ENCODE results near the gene ARHGEF33.

ARHGEF33 gene

DNA sequence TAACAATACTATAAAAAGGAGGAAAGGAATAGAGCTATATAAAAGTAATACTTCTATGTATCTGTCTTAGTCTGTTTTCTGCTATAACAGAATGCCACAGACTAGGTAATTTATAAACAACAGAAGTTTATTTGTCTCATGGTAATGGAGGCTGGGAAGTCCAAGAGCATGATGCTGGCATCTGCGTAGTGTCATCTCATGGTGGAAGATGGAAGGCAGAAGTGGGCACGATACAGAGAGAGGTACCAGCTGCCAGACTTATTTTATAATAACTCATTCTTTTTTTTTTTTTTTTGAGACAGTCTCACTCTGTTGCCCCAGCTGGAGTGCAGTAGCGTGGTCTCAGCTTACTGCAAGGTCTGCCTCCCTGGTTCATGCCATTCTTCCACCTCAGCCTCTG lies 18.2 kb upstream of the ARHGEF33 start:
- no peak overlapping the region for H3K4me3 ChIP-seq (ENCODE audit: low read depth, low read length)
- TF ChIP-seq, protein P1, sequence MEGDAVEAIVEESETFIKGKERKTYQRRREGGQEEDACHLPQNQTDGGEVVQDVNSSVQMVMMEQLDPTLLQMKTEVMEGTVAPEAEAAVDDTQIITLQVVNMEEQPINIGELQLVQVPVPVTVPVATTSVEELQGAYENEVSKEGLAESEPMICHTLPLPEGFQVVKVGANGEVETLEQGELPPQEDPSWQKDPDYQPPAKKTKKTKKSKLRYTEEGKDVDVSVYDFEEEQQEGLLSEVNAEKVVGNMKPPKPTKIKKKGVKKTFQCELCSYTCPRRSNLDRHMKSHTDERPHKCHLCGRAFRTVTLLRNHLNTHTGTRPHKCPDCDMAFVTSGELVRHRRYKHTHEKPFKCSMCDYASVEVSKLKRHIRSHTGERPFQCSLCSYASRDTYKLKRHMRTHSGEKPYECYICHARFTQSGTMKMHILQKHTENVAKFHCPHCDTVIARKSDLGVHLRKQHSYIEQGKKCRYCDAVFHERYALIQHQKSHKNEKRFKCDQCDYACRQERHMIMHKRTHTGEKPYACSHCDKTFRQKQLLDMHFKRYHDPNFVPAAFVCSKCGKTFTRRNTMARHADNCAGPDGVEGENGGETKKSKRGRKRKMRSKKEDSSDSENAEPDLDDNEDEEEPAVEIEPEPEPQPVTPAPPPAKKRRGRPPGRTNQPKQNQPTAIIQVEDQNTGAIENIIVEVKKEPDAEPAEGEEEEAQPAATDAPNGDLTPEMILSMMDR (IDR thresholded peaks at IDR 0.05; ENCODE audit: control insufficient read depth, extremely low read depth, insufficient read depth) = no peak

GRCh38 chr2:38873763-38874162 lies 15.9 kb upstream of the ARHGEF33 start:
- no peak overlapping the region for H3K4me3 ChIP-seq (ENCODE audit: low read depth, low read length)
- no peak for DNase-seq (ENCODE audit: low read depth)
- TF ChIP-seq, protein P1 (IDR thresholded peaks at IDR 0.05; ENCODE audit: control insufficient read depth, extremely low read depth, insufficient read depth) = no peak

More for the DNA sequence above, 18.2 kb upstream of the ARHGEF33 start:
- no peak for DNase-seq (ENCODE audit: low read depth)

DNA sequence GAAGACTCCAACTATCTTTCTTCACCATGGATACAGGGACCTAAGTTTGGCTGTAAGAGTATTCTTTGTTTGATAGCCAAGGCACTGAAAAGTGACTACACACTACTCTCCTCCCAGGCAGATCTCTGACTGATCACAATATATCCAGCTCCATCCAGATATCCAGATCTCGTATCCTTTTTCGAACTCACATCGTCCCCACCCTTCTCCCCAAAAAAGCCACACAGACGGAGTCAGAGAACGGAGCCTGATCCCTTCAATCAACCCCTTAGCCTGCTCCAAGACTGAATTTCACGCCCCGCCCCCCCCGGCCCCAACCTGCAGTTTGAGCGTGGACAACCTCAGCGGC lies 14.5 kb upstream of the ARHGEF33 start:
- no peak for DNase-seq (ENCODE audit: low read depth)
- peak overlapping the region; percentile 80 for H3K4me3 ChIP-seq (ENCODE audit: low read depth, low read length)
- TF ChIP-seq, protein P1 (IDR thresholded peaks at IDR 0.05; ENCODE audit: control insufficient read depth, extremely low read depth, insufficient read depth) = no peak

DNA sequence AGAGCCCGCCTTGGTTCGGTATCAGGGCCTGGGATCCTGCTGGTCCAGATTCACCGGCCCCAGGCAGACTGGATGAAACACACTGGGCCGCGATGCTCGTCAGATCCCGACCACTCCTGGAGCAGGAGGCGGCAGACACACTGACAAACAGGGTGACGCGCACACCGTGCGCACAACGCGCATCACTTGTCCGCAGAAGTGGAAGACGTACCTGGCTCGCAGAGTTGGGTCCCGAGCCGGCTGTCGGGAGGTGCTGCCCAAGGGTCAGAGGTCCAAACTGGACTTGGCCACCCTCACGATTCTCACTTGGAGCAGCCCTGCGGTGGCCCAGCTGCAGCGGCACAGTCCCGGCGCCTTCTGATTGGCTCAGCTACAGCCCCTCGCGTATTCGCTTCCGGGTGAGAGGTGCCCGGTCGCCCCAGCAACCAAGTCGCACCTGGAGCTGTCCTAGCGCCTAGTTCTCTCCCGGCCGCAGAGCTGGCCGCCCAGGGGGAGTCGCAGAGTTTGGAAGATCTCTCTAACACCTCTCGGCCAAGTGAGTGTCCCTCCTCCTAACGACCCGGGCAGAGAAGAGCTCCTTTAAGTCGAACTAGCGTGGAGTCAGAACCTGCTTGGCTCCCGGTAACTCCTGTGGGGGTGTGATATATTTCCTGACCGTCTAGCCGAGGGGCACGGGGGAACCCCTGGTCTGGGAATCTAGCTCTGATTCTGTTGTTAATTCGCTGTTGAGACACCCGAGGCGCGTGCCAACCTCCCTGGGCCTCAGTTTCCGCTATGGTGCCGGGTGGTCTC lies 13.9 kb upstream of the ARHGEF33 start, which contains the start of the genes DHX57 and MORN2:
Gene DHX57, minus strand, starts transcription at position 359 of the 792 bp plus-strand sequence. CDS start 7,529 bp downstream, outside the sequence.
Gene MORN2, plus strand, starts transcription at position 401 of the 792 bp plus-strand sequence.
- TF ChIP-seq, protein P1 (IDR thresholded peaks at IDR 0.05; ENCODE audit: control insufficient read depth, extremely low read depth, insufficient read depth) = no peak

GRCh38 chr2:38876407-38876806 lies 13.3 kb upstream of the ARHGEF33 start:
- TF ChIP-seq, protein P1 (IDR thresholded peaks at IDR 0.05; ENCODE audit: control insufficient read depth, extremely low read depth, insufficient read depth) = no peak
- no peak for DNase-seq (ENCODE audit: low read depth)

More for the DNA sequence above, 13.9 kb upstream of the ARHGEF33 start, which contains the start of the genes DHX57 and MORN2:
- H3K4me3 ChIP-seq (ENCODE audit: low read depth, low read length) = peak within 1 kb of the TSS; percentile 80
- peak; percentile 54 for DNase-seq (ENCODE audit: low read depth)

DNA sequence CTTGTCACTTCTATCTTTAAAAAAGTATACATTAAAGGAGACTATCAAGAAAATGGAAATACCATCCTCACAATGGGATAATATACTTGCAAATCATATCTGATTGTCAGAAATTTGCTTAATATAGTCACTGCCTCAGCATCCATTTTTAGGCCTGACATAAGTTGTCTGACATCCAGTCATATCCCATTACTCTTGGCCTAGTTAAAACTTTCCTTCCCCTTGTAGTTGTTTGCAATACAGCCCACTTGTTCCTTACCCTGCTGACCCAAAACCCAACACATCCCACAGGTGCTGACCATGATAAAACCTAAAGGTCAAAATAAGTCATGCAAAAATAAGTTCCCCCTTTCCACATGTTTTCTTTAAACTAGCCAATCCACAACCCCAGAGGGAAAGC lies 3.6 kb upstream of the ARHGEF33 start:
- DNase-seq (ENCODE audit: low read depth) = no peak
- TF ChIP-seq, protein P1 (IDR thresholded peaks at IDR 0.05; ENCODE audit: control insufficient read depth, extremely low read depth, insufficient read depth) = no peak
- no peak overlapping the region for H3K4me3 ChIP-seq (ENCODE audit: low read depth, low read length)

More at GRCh38 chr2:38876407-38876806, 13.3 kb upstream of the ARHGEF33 start:
- peak overlapping the region; percentile 80 for H3K4me3 ChIP-seq (ENCODE audit: low read depth, low read length)

All from LNCaP clone FGC (cell line).